ENCODE results near the gene SDHAF4. TPM values are rescaled to one million over a fixed set of nuclear protein-coding genes. Genes with fewer than 3 reads are reported as not detected.

Gene SDHAF4
- total and polyA plus RNA-seq, 10 of the 15 experiments (the other 5 are each of a cell fraction or from before 2014, with no cell fraction given): 8.4 to 20.4 (median 15.6) TPM

DNA sequence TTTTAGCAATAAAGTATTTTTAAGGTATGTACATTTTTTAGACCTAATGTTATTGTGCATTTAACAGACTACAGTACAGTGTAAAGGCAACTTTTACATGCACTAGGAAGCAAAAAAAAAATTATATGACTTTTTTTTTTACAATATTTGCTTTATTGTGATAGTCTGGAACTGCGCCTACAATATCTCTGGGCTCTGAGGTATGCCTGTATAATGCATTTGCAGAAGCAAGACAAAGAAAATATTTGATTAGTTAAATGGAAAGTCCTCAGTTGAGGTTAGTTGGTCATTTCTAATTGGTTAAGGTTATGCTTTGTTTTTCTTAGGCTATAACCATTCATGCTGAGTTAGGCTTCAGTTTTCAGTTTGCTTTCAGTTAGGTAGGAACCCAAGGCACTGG, 54.0 kb downstream of the SDHAF4 start:
- ATAC-seq: no peak
- TF ChIP-seq E4F1 (IDR thresholded peaks at IDR 0.05; ENCODE audit: borderline replicate concordance, partially characterized antibody): no peak
- no peak for TF ChIP-seq POU2F2 (IDR thresholded peaks at IDR 0.05; ENCODE audit: borderline replicate concordance, low read depth, low read length)
- TF ChIP-seq HDGF (IDR thresholded peaks at IDR 0.05): no peak
- TF ChIP-seq HDAC2 (IDR thresholded peaks at IDR 0.05): no peak
- no peak for TF ChIP-seq WRNIP1 (IDR thresholded peaks at IDR 0.05; ENCODE audit: borderline replicate concordance, low read depth, low read length)
- TF ChIP-seq SKIL (IDR thresholded peaks at IDR 0.05; ENCODE audit: low read depth, poor library complexity, severe bottlenecking): no peak
- no peak for TF ChIP-seq HCFC1 (IDR thresholded peaks at IDR 0.05; ENCODE audit: low read length)
- no peak for TF ChIP-seq ZNF24 (IDR thresholded peaks at IDR 0.05)
- no peak for TF ChIP-seq BCL11A (IDR thresholded peaks at IDR 0.05; ENCODE audit: low read depth, low read length)
- TF ChIP-seq CBFB (IDR thresholded peaks at IDR 0.05; ENCODE audit: low read depth): no peak
- no peak for TF ChIP-seq POLR2A (IDR thresholded peaks at IDR 0.05; ENCODE audit: low read depth, low read length)
- TF ChIP-seq ZNF622 (IDR thresholded peaks at IDR 0.05): no peak
- no peak for TF ChIP-seq CBX3 (IDR thresholded peaks at IDR 0.05; ENCODE audit: borderline replicate concordance, low read depth)
- TF ChIP-seq, protein P1, sequence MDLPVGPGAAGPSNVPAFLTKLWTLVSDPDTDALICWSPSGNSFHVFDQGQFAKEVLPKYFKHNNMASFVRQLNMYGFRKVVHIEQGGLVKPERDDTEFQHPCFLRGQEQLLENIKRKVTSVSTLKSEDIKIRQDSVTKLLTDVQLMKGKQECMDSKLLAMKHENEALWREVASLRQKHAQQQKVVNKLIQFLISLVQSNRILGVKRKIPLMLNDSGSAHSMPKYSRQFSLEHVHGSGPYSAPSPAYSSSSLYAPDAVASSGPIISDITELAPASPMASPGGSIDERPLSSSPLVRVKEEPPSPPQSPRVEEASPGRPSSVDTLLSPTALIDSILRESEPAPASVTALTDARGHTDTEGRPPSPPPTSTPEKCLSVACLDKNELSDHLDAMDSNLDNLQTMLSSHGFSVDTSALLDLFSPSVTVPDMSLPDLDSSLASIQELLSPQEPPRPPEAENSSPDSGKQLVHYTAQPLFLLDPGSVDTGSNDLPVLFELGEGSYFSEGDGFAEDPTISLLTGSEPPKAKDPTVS (IDR thresholded peaks at IDR 0.05; ENCODE audit: low read depth, low read length): no peak
- no peak for TF ChIP-seq ZZZ3 (IDR thresholded peaks at IDR 0.05; ENCODE audit: control insufficient read depth, insufficient read length, low read depth)
- TF ChIP-seq, protein P2, sequence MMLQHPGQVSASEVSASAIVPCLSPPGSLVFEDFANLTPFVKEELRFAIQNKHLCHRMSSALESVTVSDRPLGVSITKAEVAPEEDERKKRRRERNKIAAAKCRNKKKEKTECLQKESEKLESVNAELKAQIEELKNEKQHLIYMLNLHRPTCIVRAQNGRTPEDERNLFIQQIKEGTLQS (IDR thresholded peaks at IDR 0.05; ENCODE audit: borderline replicate concordance, extremely low read depth, low read depth, low read length): no peak
- no peak for TF ChIP-seq TAF1 (IDR thresholded peaks at IDR 0.05; ENCODE audit: borderline replicate concordance, low read depth, low read length)
- no peak for TF ChIP-seq RELA (IDR thresholded peaks at IDR 0.05; ENCODE audit: borderline replicate concordance, partially characterized antibody)
- no peak for TF ChIP-seq SPI1 (IDR thresholded peaks at IDR 0.05; ENCODE audit: borderline replicate concordance, insufficient read depth, low read depth, low read length)
- TF ChIP-seq KAT2A (conservative IDR thresholded peaks at IDR 0.05; ENCODE audit: control insufficient read depth, low read depth, low read length): no peak
- Histone ChIP-seq H3K9me3 (replicated peaks; ENCODE audit: control insufficient read depth, insufficient read depth, low read length) (no peaks in the 10 kb centered on the region), H2AFZ (ENCODE audit: control insufficient read depth, low read depth, low read length) (no peak overlapping the region), H3K4me1 (ENCODE audit: control insufficient read depth, insufficient read depth, low read length) (no peaks in the 10 kb centered on the region), H3K27ac (ENCODE audit: control insufficient read depth, insufficient read depth) (no peak overlapping the region), H3K4me2 (ENCODE audit: control insufficient read depth, insufficient read depth) (no peak overlapping the region), H3K79me2 (ENCODE audit: control insufficient read depth, insufficient read depth, low read length) (no peaks in the 10 kb centered on the region), H3K36me3 (ENCODE audit: control insufficient read depth in 2 of 2, insufficient read depth in 2 of 2, low read length in 1 of 2) (no peaks in the 10 kb centered on the region), H4K20me1 (ENCODE audit: control insufficient read depth, insufficient read depth) (no peaks in the 10 kb centered on the region), H3K4me3 (no peak overlapping the region), H3K9ac (ENCODE audit: control insufficient read depth, insufficient read depth, low read length) (no peak overlapping the region), H3K27me3 (replicated peaks in 1 of 2; ENCODE audit: control insufficient read depth in 2 of 2, insufficient read depth in 2 of 2, low read length in 1 of 2) (no peaks in the 10 kb centered on the region)
- 83% methylated on average over 1 of the region's 1 CpG for WGBS (ENCODE audit: insufficient coverage, insufficient replicate concordance, low lambda C conversion rate, missing lambda C conversion rate)
- RAD21 ChIA-PET (ENCODE audit: unreplicated experiment): no interaction called here
- DNase-seq (ENCODE audit: low read depth, low spot score): no peak
- CTCF ChIA-PET: no interaction called here
- in situ Hi-C loops (cut with MboI) (no loop called here), intact Hi-C loops (cut with micrococcal nuclease; ENCODE audit: unreplicated experiment) (no loop called here)
- SMC1A ChIA-PET (ENCODE audit: uncharacterized antibody, unreplicated experiment): interaction anchor here (0.6 to 0.8 kb wide), 2 partner anchors 59 to 290 kb away, joined by 3 read pairs; no protein-coding TSS in a partner anchor
- no TSS peak for BruUV-seq (replicated peaks)
- FAIRE-seq: no peak
- POLR2A ChIA-PET: interaction anchor here (0.5 kb wide), 1 partner anchor 330 kb away, joined by 3 read pairs; no protein-coding TSS in a partner anchor
